VCaP (cell line): Measurements from ENCODE around the gene RRBP1.

Experiments
- H3K27ac ChIP-seq: fragments of 450-650 bp; 2 replicates; pipeline ENCODE4 v1.5.1; 2017
- CTCF ChIP-seq: fragments of 450-650 bp; conservative IDR thresholded peaks from 2 replicates; pipeline ENCODE4 v1.5.1; 2017; ENCODE audit warnings: mild to moderate bottlenecking, moderate library complexity

RRBP1 gene

GRCh38 chr20:17697171-17697570 lies 15.1 kb upstream of the RRBP1 start:
- TF ChIP-seq CTCF = no peak
- no peak overlapping the region for H3K27ac ChIP-seq

- no peak for TF ChIP-seq CTCF
- H3K27ac ChIP-seq = no peak overlapping the region
Measured at GRCh38 chr20:17696287-17696686, 14.2 kb upstream of the RRBP1 start.

GRCh38 chr20:17694767-17695166 lies 12.7 kb upstream of the RRBP1 start:
- no peak overlapping the region for H3K27ac ChIP-seq
- TF ChIP-seq CTCF = no peak

GRCh38 chr20:17693444-17694001 lies 11.5 kb upstream of the RRBP1 start:
- no peak overlapping the region for H3K27ac ChIP-seq
- no peak for TF ChIP-seq CTCF

- H3K27ac ChIP-seq = no peak overlapping the region
- no peak for TF ChIP-seq CTCF
Measured at GRCh38 chr20:17691758-17692157, 9.7 kb upstream of the RRBP1 start.

- TF ChIP-seq CTCF = no peak
- H3K27ac ChIP-seq = no peak overlapping the region
Measured at GRCh38 chr20:17690144-17690543, 8.1 kb upstream of the RRBP1 start.

GRCh38 chr20:17688965-17689364 lies 6.9 kb upstream of the RRBP1 start:
- no peak for TF ChIP-seq CTCF

More at GRCh38 chr20:17688965-17689364, 6.9 kb upstream of the RRBP1 start:
- no peak overlapping the region for H3K27ac ChIP-seq
